GM12872 (cell line): ENCODE data around the gene OCRL.

Experiments used
- CTCF ChIP-seq: IDR thresholded peaks from 3 replicates; pipeline ENCODE4 v1.5.1; 2011; ENCODE audit warnings: low read depth, mild to moderate bottlenecking, low read length, moderate library complexity; ENCODE audit not compliant: insufficient read depth

The OCRL gene

DNA sequence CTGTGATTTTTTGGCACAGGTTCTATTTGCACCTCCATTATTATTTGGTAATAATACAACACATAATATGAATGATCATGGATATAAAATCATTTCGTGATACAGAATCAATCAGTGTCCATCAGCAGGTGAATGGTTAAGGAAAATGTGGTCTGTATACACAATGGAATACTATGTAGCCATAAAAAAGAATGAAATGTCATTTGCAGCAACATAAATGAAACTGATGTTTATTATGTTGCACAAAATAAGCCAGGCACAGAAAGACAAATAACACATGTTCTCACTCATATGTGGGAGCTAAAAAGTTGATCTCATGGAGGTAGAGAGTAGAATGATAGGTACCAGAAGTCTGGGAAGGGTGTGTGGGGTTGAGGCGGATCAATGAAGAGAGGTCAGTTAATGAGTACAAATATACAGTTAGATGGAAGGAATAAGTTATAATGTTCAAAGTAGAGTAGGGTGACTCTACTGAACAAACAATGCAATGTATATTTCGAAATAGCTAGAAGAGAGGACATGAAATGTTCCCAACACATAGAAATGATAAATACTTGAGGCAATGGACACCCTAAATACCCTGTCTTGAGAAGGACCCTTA, 15.7 kb upstream of the OCRL start:
- no peak for TF ChIP-seq CTCF

DNA sequence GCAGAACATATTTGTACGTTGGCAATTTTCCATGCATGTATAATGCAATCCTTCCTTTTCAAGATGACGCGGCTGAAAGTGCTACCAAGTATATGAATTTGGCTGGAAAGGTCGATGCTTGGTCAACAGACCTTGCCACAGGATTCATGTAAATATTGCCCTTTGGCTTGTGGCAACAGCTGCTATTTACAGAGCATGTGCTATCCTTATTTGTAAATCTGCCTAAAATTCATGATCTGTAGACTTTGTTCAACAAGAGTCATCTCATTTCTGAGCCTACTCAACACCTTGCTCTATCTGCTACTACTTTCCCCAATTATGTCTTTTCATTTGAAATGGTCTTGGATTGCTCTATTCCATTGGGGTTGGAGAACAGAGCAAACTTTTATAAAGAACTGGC, 14.9 kb upstream of the OCRL start:
- no peak for TF ChIP-seq CTCF

DNA sequence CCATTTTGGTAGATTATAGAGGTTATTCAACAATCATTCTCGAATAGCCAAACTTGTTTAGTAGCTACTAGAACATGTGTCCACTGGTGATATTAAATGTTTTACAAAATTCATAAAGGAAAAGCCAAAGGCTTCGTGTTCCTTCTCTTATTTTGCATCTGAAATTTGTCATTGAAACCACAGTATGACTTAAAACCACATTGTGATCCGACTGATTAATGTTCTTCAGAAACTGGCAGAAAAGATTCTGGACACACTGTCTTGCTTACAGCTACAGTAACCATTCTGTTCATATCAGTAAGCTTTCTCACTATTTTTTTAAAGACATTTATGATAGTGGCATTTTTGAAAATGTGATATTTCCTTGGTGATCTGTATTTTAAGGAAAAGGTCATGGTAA, 14.2 kb upstream of the OCRL start:
- no peak for TF ChIP-seq CTCF

- TF ChIP-seq CTCF = no peak
These were observed 10.3 kb upstream of the OCRL start for GRCh38 chrX:129529685-129530281.

DNA sequence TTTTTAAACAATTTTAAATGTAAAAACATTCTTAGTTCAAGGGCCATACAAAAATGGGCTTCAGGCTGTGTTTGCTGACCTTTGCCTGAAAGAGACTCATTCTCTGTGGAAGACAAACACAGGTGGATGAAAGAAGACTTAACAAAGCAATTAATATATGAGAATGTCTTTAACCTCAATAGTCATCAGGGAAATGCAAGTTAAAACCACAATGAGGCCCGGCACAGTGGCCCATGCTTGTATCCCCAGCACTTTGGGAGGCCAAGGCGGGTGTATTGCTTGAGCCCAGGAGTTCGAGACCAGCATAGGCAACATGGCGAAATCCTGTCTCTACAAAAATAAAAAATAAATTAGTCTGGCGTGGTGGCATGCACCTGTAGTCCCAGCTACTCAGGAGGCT, 9.6 kb upstream of the OCRL start:
- TF ChIP-seq CTCF = no peak

GRCh38 chrX:129531132-129531531, 8.9 kb upstream of the OCRL start:
- no peak for TF ChIP-seq CTCF

DNA sequence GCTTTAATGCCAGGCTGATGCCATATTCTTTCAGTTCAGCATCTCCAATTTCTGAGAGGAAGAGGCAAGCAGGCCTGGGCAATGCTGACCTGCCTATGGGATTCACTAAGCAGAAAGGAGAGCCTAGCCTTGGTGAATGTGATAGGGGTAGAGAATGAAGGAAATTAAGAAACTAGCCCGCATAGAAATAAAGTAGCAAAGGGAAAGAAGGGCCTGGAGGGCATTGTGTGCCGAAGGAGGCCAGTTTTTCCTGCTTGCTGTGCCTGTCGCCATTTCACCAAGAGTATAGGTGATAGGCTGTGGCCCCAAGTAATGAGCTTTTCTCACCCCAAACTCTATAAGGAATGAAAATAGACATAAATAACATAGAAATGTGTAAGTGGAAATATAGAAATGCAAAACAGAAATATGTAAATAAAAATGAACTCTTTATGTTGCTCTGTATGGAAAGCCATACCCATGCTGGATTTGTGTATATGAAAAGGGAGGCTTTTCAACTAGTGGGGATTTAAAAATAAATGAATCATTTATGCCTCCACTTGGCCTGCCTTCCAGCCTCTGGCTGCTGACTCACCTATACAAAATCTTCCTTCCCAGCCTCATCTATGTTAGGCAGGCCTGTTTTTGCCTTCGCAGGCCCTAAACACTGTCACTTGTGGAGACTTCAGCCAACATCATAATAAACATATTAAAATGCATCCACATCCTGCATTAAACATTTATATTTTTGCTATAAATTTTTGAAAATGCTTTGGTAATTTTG, 5.1 kb upstream of the OCRL start:
- TF ChIP-seq CTCF = no peak
